ENCODE data around the gene HEXIM1. TPM values are rescaled to one million over a fixed set of nuclear protein-coding genes. Genes with fewer than 3 reads are reported as not detected.

Gene HEXIM1
- polyA plus RNA-seq, 12 donors, result 19.6 to 35.9 (median 22.2) TPM; not detected in 1

Other genes starting within 250 kb of the HEXIM1 start
- 100 to 1,000 TPM in 1 of 12 donors, 10 to 100 TPM in 10, not detected in 1; 59.8 to 132 (median 68.8) TPM for gene EFTUD2, start 249.0 kb upstream of the HEXIM1 start, polyA plus RNA-seq (ENCODE audit: insufficient read length in 12 of 12)
- gene GFAP, start 233.0 kb upstream of the HEXIM1 start, polyA plus RNA-seq (ENCODE audit: insufficient read length in 12 of 12), result 1 to 10 TPM in 4 of 12 donors, under 1 TPM in 5, not detected in 3; 0.23 to 2.5 (median 0.68) TPM
- gene KIF18B, start 200.7 kb upstream of the HEXIM1 start, polyA plus RNA-seq (ENCODE audit: insufficient read length in 12 of 12), result 10 to 100 TPM in 3 of 12 donors, 1 to 10 TPM in 8, not detected in 1; 5.0 to 17.5 (median 9.3) TPM
- gene C1QL1, start 180.2 kb upstream of the HEXIM1 start, polyA plus RNA-seq (ENCODE audit: insufficient read length in 12 of 12), result 1 to 10 TPM in 11 of 12 donors, not detected in 1; 1.2 to 8.8 (median 1.9) TPM
- 100 to 1,000 TPM in 1 of 12 donors, 10 to 100 TPM in 11; 25.4 to 360 (median 30.2) TPM for gene DCAKD, start 96.8 kb upstream of the HEXIM1 start, polyA plus RNA-seq (ENCODE audit: insufficient read length in 12 of 12)
- gene NMT1, start 87.2 kb upstream of the HEXIM1 start, polyA plus RNA-seq (ENCODE audit: insufficient read length in 12 of 12), result 10 to 100 TPM in 11 of 12 donors, not detected in 1; 34.2 to 92.9 (median 40.6) TPM
- gene PLCD3, start 16.0 kb upstream of the HEXIM1 start, polyA plus RNA-seq (ENCODE audit: insufficient read length in 12 of 12), result 10 to 100 TPM in 11 of 12 donors, not detected in 1; 21.4 to 75.0 (median 30.5) TPM
- 10 to 100 TPM in 2 of 12 donors, 1 to 10 TPM in 9, not detected in 1; 3.9 to 11.0 (median 5.8) TPM for gene ACBD4, start 12.8 kb upstream of the HEXIM1 start, polyA plus RNA-seq (ENCODE audit: insufficient read length in 12 of 12)
- 1 to 10 TPM in 10 of 12 donors, not detected in 2; 4.5 to 9.1 (median 6.3) TPM for gene HEXIM2, start 13.4 kb downstream of the HEXIM1 start, polyA plus RNA-seq (ENCODE audit: insufficient read length in 12 of 12)
- gene FMNL1, start 73.4 kb downstream of the HEXIM1 start, polyA plus RNA-seq (ENCODE audit: insufficient read length in 12 of 12), result 10 to 100 TPM in 1 of 12 donors, 1 to 10 TPM in 10, not detected in 1; 2.8 to 16.8 (median 5.1) TPM
- under 1 TPM in 2 of 12 donors, not detected in 10; 0.18 to 0.23 TPM for gene SPATA32, start 113.6 kb downstream of the HEXIM1 start, polyA plus RNA-seq (ENCODE audit: insufficient read length in 12 of 12)
- gene MAP3K14, start 168.5 kb downstream of the HEXIM1 start, polyA plus RNA-seq (ENCODE audit: insufficient read length in 12 of 12), result 10 to 100 TPM in 1 of 12 donors, 1 to 10 TPM in 10, not detected in 1; 5.9 to 10.7 (median 7.3) TPM